ENCODE results near the gene EOGT.

Gene EOGT

DNA sequence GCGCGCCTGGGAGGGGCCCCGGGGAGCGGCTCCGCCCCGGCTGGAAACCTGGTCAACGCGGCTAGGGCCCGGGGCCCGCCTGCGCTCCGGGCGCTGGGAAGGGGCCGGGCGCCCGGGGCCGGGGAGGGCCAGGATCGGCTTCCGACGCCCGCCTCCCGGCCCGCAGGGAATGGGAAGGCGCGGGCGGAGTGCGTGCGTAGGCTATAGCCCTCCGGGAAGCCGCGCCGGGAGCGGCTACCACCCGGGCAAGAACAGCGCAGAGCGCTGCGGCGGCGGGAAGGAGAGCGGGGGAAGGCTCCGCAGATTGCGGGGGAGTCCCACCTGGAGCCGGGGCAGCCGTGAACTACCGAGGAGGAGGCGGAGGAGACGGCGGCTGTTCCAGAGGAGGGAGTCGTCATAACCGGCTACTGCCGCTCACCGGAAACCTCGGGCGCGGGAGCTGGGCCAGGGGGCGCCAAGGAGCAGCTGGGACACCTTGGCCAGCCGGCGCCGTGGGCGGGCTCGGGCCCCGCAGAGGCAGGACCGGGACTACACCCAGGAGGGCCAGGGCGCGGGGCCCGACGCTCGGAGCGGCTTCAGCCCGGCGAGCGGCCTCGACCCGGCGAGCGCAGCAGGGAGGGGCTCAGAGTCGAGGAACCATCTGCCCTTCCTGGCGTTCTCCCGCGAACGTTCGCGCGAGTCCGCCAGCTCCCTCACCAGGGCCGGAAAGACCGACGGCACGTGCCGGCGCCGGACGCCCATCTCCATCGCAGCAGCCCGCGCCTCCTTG, at the start of gene EOGT:
Gene EOGT (minus strand): TSS at position 432 of the 769 bp plus-strand sequence. CDS start 3,838 bp downstream, outside the sequence.
- peak; percentile 78 for DNase-seq

DNA sequence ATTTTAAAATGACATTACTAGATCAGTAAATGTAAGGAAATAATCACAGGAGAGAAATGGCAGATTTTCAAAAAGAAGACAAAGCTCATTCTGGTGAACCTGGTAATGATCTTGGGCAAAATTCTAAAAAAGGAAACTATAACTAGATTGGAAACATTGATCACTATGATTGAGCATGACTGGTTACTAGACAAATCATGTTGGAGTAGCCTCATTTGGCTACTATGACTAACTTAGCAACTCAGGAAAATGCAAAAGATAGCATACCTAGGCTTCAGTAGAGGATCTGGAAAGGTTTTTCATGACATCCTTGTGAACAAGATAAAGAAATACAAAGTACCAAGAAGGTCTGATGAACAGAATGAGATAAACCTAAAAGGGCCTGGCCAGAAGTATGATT, 46.2 kb upstream of the EOGT start:
- DNase-seq, result no peak

DNA sequence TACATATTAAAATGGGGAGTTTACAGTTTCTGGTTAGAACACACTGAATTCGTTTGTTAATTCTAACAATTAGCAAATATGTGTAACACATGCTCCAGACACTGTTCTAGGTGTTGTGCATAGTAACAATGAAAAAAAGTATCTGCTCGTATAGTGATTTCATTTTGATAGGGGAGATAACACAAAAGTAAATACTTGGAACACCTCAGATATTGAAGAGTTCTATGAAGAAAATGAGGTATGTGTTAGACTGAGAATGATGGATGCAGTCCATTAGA, 45.4 kb upstream of the EOGT start:
- no peak for DNase-seq

DNA sequence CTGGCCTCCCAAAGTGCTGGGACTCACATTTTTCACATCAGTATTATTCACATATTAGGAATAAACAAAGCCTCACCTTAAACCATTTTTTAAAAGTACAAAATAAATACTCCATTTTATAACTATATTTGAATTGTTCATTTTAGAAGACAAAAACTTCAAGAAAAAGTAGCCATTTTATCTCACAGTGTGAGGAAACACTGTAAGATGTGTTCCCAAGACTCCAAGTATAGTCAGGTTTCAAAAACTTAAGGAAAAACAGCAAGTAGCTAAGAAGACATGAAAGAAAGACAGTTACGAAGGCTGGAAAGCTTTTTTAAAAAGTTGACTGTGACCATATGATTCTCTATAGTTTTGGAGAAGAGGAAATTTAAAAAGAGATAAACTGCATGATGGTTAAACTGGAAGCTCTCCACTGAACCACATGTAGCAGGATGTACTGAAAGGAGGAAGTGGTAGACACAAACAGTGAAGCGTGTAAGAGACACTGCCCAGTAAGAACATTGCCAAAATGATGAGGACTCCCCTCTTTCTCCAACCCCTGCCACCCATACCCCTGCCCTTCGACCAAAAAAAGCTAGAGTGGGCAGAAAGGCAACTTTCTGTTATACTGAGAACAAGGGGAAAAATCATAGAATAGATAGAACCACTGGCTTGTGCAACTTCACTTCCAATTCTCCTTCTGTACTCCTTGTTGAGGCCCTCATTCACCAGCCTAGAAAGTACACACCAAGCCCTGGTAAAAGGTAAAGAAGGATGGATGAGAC, 44.9 kb upstream of the EOGT start:
- DNase-seq, result no peak

DNA sequence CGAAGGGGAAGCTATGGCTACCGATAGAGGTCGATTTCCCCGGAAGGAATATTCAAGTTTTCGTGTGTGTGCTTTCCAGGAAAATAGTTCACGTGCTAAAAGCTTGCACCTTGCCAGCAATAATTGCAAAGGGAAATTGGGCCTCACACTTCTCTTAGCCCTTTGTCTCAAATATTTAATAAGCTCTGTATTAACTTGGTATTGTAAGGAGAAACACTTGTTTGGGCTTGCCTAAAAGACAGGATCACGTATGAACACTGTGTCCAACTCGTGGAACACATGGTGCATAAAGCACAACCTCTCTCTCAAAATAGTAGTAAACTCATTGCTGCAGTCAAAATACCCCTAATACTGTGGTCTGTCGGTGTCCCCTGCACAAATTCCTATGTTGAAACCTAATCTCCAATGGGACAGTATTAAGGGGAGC, 39.0 kb upstream of the EOGT start:
- no peak for DNase-seq

DNA sequence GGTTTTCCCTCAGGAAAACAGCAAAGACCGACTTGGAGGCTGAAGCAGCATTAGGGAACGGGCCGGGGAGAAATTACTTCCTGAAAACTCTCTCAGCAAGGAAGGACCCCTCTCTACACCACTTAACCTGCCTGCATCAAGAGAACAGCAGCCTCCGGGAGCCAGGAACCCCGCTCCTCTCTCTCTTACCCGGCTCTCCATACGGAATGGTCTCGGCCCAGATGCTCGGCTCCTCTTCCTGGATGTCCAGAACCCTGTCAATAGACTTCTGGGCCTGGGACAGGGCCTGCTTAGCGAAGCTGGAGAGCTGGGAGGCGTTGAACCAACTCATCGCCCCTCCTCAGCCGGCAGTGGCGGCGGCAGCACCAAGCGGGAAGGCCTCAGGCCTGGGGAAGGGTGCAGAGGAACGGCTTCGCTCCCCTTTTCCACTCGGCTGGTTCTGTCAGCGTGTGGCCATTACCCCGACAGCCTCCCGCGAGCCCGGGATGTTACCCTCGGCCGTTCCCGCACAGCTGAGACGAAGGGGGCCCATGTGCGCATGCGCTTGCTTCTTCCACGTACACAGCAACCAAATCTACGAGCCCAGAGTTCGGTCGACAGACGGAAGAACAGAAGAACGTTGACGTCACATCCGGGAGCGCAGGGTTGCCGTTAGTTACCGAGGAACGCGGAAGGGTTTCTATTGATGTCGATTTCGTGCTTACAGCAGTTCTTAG, 38.4 kb upstream of the EOGT start, which contains the start of gene TMF1:
Gene TMF1 (minus strand): TSS at position 578 of the 716 bp plus-strand sequence. CDS start 247 bp downstream, at position 331.
- peak; percentile 98 for DNase-seq

GRCh38 chr3:69048990-69049389, 35.5 kb upstream of the EOGT start:
- DNase-seq, result no peak

- DNase-seq, result no peak
Observed at GRCh38 chr3:69044608-69045007, 31.1 kb upstream of the EOGT start.

- no peak for DNase-seq
Observed at GRCh38 chr3:69033470-69033869, 20.0 kb upstream of the EOGT start.

DNA sequence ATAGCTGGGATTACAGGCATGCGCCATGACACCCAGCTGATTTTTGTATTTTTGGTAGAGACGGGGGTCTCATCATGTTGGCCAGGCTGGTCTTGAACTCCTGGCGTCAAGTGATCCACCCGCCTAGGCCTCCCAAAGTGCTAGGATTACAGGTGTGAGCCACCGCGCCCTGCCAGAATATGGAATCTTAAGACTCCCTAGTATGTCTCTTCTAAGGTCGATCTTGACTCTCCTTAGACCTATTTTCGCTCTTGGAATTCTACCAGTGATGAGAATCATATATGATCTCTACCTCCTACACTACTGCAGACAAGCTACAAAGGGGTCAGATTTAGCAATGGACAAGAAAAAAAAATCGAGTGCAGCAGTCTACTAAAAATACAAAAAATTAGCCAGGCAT, 19.3 kb upstream of the EOGT start:
- DNase-seq, result no peak

- no peak for DNase-seq
Observed at GRCh38 chr3:69032142-69032541, 18.7 kb upstream of the EOGT start.

DNA sequence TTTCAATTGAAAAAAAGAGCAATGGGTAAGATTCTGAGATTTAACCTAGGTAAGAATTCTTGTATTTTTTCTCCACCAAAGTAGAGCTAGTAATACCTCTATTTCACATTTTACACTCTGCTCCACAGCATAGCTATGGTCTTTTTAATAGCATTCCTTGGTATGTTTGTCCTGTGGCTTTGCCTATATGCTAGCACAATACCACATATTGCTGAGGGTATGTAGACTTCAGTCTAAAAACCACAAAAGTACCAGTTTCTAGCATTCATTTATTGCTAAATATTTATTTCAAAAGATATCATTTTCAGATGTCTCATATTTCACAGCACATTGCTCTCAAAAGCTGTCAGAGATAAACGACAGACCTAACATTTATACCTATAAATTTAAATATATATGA, 18.2 kb upstream of the EOGT start:
- DNase-seq, result no peak

DNA sequence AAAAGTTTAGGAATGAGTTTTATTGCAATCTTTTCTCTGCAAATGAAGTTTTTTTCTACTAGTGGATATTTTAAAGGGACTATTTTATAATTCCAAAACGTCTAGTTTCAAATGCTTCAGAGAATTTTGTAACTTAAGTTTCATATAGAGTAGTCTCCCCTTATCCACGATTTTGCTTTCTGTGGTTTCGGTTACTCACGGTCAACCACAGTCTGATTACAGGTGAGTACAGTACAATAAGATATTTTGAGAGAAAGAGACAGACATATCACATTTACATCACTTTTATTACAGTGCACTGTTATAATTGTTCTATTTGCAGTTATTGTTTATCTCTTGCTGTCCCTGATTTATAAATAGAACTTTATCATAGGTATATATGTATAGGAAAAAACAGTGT, 7.4 kb upstream of the EOGT start:
- no peak for DNase-seq

DNA sequence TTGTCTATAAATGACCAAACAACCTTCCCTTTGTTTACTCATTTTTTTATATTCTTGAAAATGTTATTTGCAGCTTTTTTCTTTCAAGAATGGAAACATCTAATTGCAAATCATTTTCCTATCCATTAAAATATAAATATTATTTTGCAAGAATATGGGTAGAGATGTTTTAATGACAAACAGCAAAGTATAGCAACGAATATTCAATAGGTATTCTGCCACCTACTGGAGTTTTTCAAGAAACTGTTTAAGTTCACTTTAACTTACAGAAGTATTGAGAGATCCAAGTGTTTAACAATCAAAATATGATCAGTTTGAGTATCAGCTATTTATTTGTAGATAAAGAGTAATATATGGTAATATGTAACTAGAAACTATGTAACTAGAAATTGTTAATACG, 6.9 kb upstream of the EOGT start:
- no peak for DNase-seq

DNA sequence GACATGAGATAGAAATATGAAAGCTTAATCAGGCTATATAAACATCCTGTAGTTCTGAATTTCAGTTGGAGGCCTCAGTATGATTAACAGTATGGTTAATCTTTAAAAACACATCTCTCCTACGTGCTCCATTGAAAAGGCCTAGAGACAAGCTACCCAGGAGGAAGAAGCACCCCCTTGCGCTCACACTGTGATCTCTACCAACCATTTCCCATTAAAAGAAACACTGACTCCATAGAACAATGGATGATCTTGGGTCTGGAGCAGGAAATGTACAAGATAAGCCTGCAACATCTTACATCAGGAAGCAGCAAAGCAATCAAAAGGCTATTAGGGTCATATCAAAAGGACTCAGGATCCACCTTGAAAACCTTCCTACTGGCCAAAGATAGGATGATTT, 3.4 kb upstream of the EOGT start:
- no peak for DNase-seq

DNA sequence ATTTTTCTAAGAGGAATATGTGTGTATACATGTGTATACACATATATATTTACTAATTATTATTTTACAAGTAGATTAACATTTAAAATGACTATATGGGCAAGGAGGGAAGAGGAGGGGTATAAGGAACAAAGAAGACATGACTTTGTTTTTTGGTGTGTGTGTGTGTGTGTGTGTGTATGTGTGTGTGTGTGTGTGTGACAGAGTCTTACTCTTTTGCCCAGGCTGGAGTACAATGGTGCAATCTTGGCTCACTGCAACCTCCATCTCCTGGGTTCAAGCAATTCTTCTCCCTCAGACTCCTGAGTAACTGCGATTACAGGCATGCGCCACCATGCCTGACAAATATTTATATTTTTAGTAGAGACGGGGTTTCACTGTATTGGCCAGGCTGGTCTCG, 2.6 kb upstream of the EOGT start:
- no peak for DNase-seq

GRCh38 chr3:69014022-69014580, 617 bp upstream of the EOGT start:
- no peak for DNase-seq

- peak; percentile 25 for DNase-seq
Observed at GRCh38 chr3:69012800-69013252, 658 bp downstream of the EOGT start.

DNA sequence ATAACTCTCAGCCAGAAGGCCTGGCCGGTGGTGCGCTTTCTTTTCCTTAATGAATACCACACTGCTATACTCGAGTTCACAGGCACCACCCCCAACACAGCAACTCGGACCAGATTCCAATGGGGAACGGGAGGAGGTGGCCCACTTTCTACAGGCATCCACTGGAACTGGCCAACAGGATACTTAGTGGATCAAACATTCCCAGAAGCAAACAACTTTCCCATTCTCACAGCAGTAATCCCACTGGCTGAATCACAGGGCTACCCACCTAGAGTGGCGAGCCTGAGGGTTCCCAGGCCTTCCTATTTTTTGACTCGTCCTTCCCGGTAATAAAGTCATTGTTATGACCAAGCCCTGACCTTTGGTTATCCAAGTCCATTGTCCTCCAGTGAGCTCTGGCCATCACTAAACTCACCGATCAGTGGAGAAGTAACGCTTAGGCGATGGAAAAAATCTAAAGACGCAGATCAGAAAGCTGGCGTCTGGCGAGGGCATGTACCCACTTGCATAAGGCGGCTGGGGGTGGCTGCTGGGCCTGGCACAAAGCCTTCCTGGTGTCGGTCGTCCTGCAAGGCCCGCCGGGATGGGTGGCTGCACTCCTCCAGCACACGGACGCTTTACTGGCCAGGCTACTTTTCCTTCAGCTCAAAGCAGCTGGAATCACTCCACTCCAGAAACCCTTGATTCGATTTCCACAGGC, 1.2 kb downstream of the EOGT start:
- DNase-seq, result no peak

- no peak for DNase-seq
Observed at GRCh38 chr3:69011096-69011730, 2.3 kb downstream of the EOGT start.

- no peak for DNase-seq
Observed at GRCh38 chr3:69009559-69010410, 3.7 kb downstream of the EOGT start.
